Body of pancreas (tissue), 4 donors: ENCODE measurements around the gene ADAMTS17. TPM values are rescaled to one million over a fixed set of nuclear protein-coding genes. Genes with fewer than 3 reads are reported as not detected.

Source experiments
- ATAC-seq: fragments of 150-250 bp; one replicate; pipeline ENCODE4 v1.9.1; 2016
- DNase-seq, 4 donors: peaks; one replicate each; pipeline ENCODE4 v3.0.0-alpha.2; 2019
- H3K27ac ChIP-seq, 4 donors: fragments of 200-600 bp; sonication (generic); 1 replicate in 3 of 4; 2 replicates in 1 of 4; pipeline versions ENCODE4 v1.5.1 to v1.6.1; 2016 to 2019; ENCODE audit warnings: mild to moderate bottlenecking in 1 of 4, mixed read lengths in 1 of 4, moderate library complexity in 1 of 4
- H3K27me3 ChIP-seq, 2 donors: fragments of 200-600 bp; sonication (generic); one replicate each; pipeline ENCODE4 v1.6.0; 2016; ENCODE audit warnings: mild to moderate bottlenecking in 1 of 2
- H3K36me3 ChIP-seq, 2 donors: fragments of 200-600 bp; sonication (generic); replicated peaks in 1 of 2; 2 replicates each; pipeline ENCODE4 v1.5.1; 2016; ENCODE audit warnings: low read depth in 2 of 2; ENCODE audit not compliant: insufficient read depth in 1 of 2
- H3K4me1 ChIP-seq: fragments of 200-600 bp; sonication (generic); one replicate; pipeline ENCODE4 v1.6.0; 2016
- H3K4me3 ChIP-seq, 2 donors: fragments of 200-600 bp; sonication (generic); 1 replicate in 1 of 2; 2 replicates in 1 of 2; pipeline ENCODE4 v1.5.1; 2016 to 2019
- H3K9me3 ChIP-seq, 3 donors: fragments of 200-600 bp; sonication (generic); 1 replicate in 2 of 3; 2 replicates in 1 of 3; pipeline ENCODE4 v1.5.1; 2016
- CTCF ChIP-seq, 7 experiments: fragments of 450-650 bp in 4 of 7; fragments of 200-600 bp in 3 of 7; sonication (generic) in 3 of 7; IDR thresholded peaks; one replicate each; pipeline ENCODE4 v1.5.1; 2016 to 2019; ENCODE audit warnings: antibody characterized with exemption in 7 of 7
- POLR2A ChIP-seq, 3 donors: fragments of 450-650 bp; IDR thresholded peaks; one replicate each; pipeline ENCODE4 v1.6.1; 2016; ENCODE audit warnings: antibody characterized with exemption in 3 of 3, mild to moderate bottlenecking in 2 of 3
- WGBS, 2 donors: methylation state at CpG; one replicate each; pipeline ENCODE4 v1.1.5; 2017; 5-methylcytosine and 5-hydroxymethylcytosine counted together
- intact Hi-C: fragments of 100-400 bp; cut with DNase I; formaldehyde crosslinking; loops from one replicate; pipeline ENCODE4 v1.15.1; 2023
- total RNA-seq, 2 donors: library from RNA; depleted of rRNA; stranded (reverse); fragments of >200 nt; gene quantifications; one replicate each; pipeline ENCODE4 v1.1.0, GENCODE V29; 2016

Gene ADAMTS17
- total RNA-seq, 2 donors from 2014 or later: 24.6 to 26.0 TPM

GRCh38 chr15:100169615-100170290 is 172.0 kb downstream of the ADAMTS17 start:
- DNase-seq (no peak), ATAC-seq (no peak)
- TF ChIP-seq POLR2A (IDR thresholded peaks at IDR 0.05) (no peak), CTCF (IDR thresholded peaks at IDR 0.05) (no peak)
- intact Hi-C loops: no loop called here
- Histone ChIP-seq H3K4me1 (no peaks in the 10 kb centered on the region), H3K36me3 (no peaks in the 10 kb centered on the region), H3K27ac (no peak overlapping the region), H3K4me3 (no peak overlapping the region), H3K27me3 (no peaks in the 10 kb centered on the region), H3K9me3 (peaks cover 0 to 18% (median 0%) of the 10 kb centered on the region in 3 donors)
- 94 to 98% methylated on average over 20 of the region's 20 CpGs for WGBS, 2 donors

GRCh38 chr15:100168787-100169186 is 173.0 kb downstream of the ADAMTS17 start:
- TF ChIP-seq CTCF (IDR thresholded peaks at IDR 0.05) (no peak), POLR2A (IDR thresholded peaks at IDR 0.05) (no peak)
- no peak overlapping the region for H3K27ac ChIP-seq
- intact Hi-C loops: no loop called here
- peaks cover 0 to 15% (median 0%) of the 10 kb centered on the region in 3 donors for H3K9me3 ChIP-seq
- no peaks in the 10 kb centered on the region for H3K36me3 ChIP-seq
- ATAC-seq (no peak), DNase-seq (no peak)
- no peak overlapping the region for H3K4me3 ChIP-seq
- H3K27me3 ChIP-seq: no peaks in the 10 kb centered on the region
- WGBS, 2 donors: 89 to 94% methylated on average over 11 of the region's 11 CpGs
- H3K4me1 ChIP-seq: no peaks in the 10 kb centered on the region

GRCh38 chr15:100167884-100168375 is 173.8 kb downstream of the ADAMTS17 start:
- no peaks in the 10 kb centered on the region for H3K27me3 ChIP-seq
- no peak for DNase-seq
- intact Hi-C loops: no loop called here

GRCh38 chr15:100166313-100166712 is 175.5 kb downstream of the ADAMTS17 start:
- Histone ChIP-seq H3K4me1 (peaks cover 6% of the 10 kb centered on the region), H3K27me3 (no peaks in the 10 kb centered on the region), H3K27ac (no peak overlapping the region), H3K9me3 (no peaks in the 10 kb centered on the region), H3K36me3 (no peaks in the 10 kb centered on the region), H3K4me3 (no peak overlapping the region)
- 43 to 59% methylated on average over 1 of the region's 1 CpG for WGBS, 2 donors
- ATAC-seq: no peak
- no peak for DNase-seq
- intact Hi-C loops: no loop called here
- TF ChIP-seq CTCF (IDR thresholded peaks at IDR 0.05) (no peak), POLR2A (IDR thresholded peaks at IDR 0.05) (no peak)

More at GRCh38 chr15:100167884-100168375, 173.8 kb downstream of the ADAMTS17 start:
- Histone ChIP-seq H3K9me3 (peaks cover 0 to 6% (median 0%) of the 10 kb centered on the region in 3 donors), H3K36me3 (no peaks in the 10 kb centered on the region), H3K27ac (no peak overlapping the region), H3K4me3 (no peak overlapping the region), H3K4me1 (no peaks in the 10 kb centered on the region)
- TF ChIP-seq POLR2A (IDR thresholded peaks at IDR 0.05) (no peak), CTCF (IDR thresholded peaks at IDR 0.05) (no peak)
- no peak for ATAC-seq
- WGBS, 2 donors: 79 to 87% methylated on average over 10 to 15 of the region's 15 CpGs

- Histone ChIP-seq H3K27ac (no peak overlapping the region), H3K27me3 (no peaks in the 10 kb centered on the region), H3K4me3 (no peak overlapping the region), H3K4me1 (peaks cover 16% of the 10 kb centered on the region), H3K9me3 (no peaks in the 10 kb centered on the region), H3K36me3 (no peaks in the 10 kb centered on the region)
- no peak for DNase-seq
- no peak for TF ChIP-seq POLR2A (IDR thresholded peaks at IDR 0.05)
- no peak for TF ChIP-seq CTCF (IDR thresholded peaks at IDR 0.05)
- 90 to 94% methylated on average over 3 of the region's 3 CpGs for WGBS, 2 donors
- intact Hi-C loops: no loop called here
- ATAC-seq: no peak
Measured at GRCh38 chr15:100163961-100164360, 177.8 kb downstream of the ADAMTS17 start.
